GM06990 (cell line): ENCODE data around the gene GPR61.

Experiments used
- DNase-seq: peaks from one replicate; pipeline ENCODE4 v3.0.0-alpha.2; 2011; ENCODE audit not compliant: insufficient read length; ENCODE audit errors: extremely low read depth
- H3K27me3 ChIP-seq: replicated peaks from 2 replicates; pipeline ENCODE4 v1.6.0; 2011; ENCODE audit warnings: low read length; ENCODE audit not compliant: control insufficient read depth, insufficient read depth
- H3K36me3 ChIP-seq: 2 replicates; pipeline ENCODE4 v1.5.1; 2011; ENCODE audit warnings: low read length; ENCODE audit not compliant: control insufficient read depth, insufficient read depth
- H3K4me3 ChIP-seq: replicated peaks from 2 replicates; pipeline ENCODE4 v1.5.1; 2011; ENCODE audit warnings: low read depth, mild to moderate bottlenecking, control low read depth, low read length
- CTCF ChIP-seq: IDR thresholded peaks from 2 replicates; pipeline ENCODE4 v1.5.1; 2011; ENCODE audit warnings: low read length, control low read depth, mild to moderate bottlenecking, inconsistent platforms; ENCODE audit not compliant: insufficient read depth, poor library complexity, severe bottlenecking

The GPR61 gene

GRCh38 chr1:109564194-109564878, 24.7 kb downstream of the GPR61 start:
- no peak for DNase-seq
- Histone ChIP-seq H3K4me3 (no peak overlapping the region), H3K36me3 (no peaks in the 10 kb centered on the region), H3K27me3 (no peaks in the 10 kb centered on the region)
- TF ChIP-seq CTCF, result no peak

GRCh38 chr1:109565241-109565640, 25.6 kb downstream of the GPR61 start:
- no peak for DNase-seq
- Histone ChIP-seq H3K27me3 (no peaks in the 10 kb centered on the region), H3K36me3 (no peaks in the 10 kb centered on the region), H3K4me3 (no peak overlapping the region)
- no peak for TF ChIP-seq CTCF

- H3K36me3 ChIP-seq, result no peaks in the 10 kb centered on the region
- DNase-seq, result no peak
- TF ChIP-seq CTCF, result no peak
These were observed 27.3 kb downstream of the GPR61 start for GRCh38 chr1:109566982-109567381.

GRCh38 chr1:109567877-109568672, 28.4 kb downstream of the GPR61 start:
- DNase-seq, result no peak

More at GRCh38 chr1:109566982-109567381, 27.3 kb downstream of the GPR61 start:
- no peak overlapping the region for H3K4me3 ChIP-seq
- no peaks in the 10 kb centered on the region for H3K27me3 ChIP-seq

GRCh38 chr1:109569323-109569722, 29.7 kb downstream of the GPR61 start:
- no peaks in the 10 kb centered on the region for H3K27me3 ChIP-seq
- no peak overlapping the region for H3K4me3 ChIP-seq
- H3K36me3 ChIP-seq, result no peaks in the 10 kb centered on the region
- no peak for TF ChIP-seq CTCF
- no peak for DNase-seq

More at GRCh38 chr1:109567877-109568672, 28.4 kb downstream of the GPR61 start:
- TF ChIP-seq CTCF, result no peak
- no peak overlapping the region for H3K4me3 ChIP-seq
- no peaks in the 10 kb centered on the region for H3K27me3 ChIP-seq
- H3K36me3 ChIP-seq, result no peaks in the 10 kb centered on the region
